Stimulated activated CD8-positive, alpha-beta memory T cell treated with anti-CD3 and anti-CD28 coated beads, Interleukin-7, amount 100 ng/mL, for 24 hours (primary cell): ENCODE measurements around the gene PDE4B.

Experiments used
- DNase-seq: peaks from one replicate; pipeline ENCODE4 v3.0.0-alpha.2; 2020; ENCODE audit warnings: low read depth

The PDE4B gene

GRCh38 chr1:65882076-65882475 is 89.4 kb downstream of the PDE4B start:
- no peak for DNase-seq

GRCh38 chr1:65889441-65889840 is 96.7 kb downstream of the PDE4B start:
- DNase-seq = no peak

- no peak for DNase-seq
These were observed 97.6 kb downstream of the PDE4B start for GRCh38 chr1:65890201-65890843.

- no peak for DNase-seq
These were observed 102.3 kb downstream of the PDE4B start for GRCh38 chr1:65894738-65895605.

GRCh38 chr1:65896721-65897120 is 104.0 kb downstream of the PDE4B start:
- no peak for DNase-seq

GRCh38 chr1:65897485-65897884 is 104.8 kb downstream of the PDE4B start:
- DNase-seq = no peak

GRCh38 chr1:65904681-65905083 is 112.0 kb downstream of the PDE4B start:
- no peak for DNase-seq

- DNase-seq = no peak
These were observed 117.7 kb downstream of the PDE4B start for GRCh38 chr1:65910432-65910831.

GRCh38 chr1:65911679-65912078 is 119.0 kb downstream of the PDE4B start:
- no peak for DNase-seq

GRCh38 chr1:65918564-65918963 is 125.9 kb downstream of the PDE4B start:
- DNase-seq = no peak

- no peak for DNase-seq
These were observed 128.8 kb downstream of the PDE4B start for GRCh38 chr1:65921446-65921845.

GRCh38 chr1:65924471-65924870 is 131.8 kb downstream of the PDE4B start:
- no peak for DNase-seq

GRCh38 chr1:65938506-65938905 is 145.8 kb downstream of the PDE4B start:
- no peak for DNase-seq

- DNase-seq = no peak
These were observed 146.5 kb downstream of the PDE4B start for GRCh38 chr1:65939191-65939590.

GRCh38 chr1:65939636-65940035 is 146.9 kb downstream of the PDE4B start:
- DNase-seq = no peak

- no peak for DNase-seq
These were observed 147.4 kb downstream of the PDE4B start for GRCh38 chr1:65940126-65940525.

GRCh38 chr1:65942476-65942875 is 149.8 kb downstream of the PDE4B start:
- DNase-seq = no peak

GRCh38 chr1:65946376-65946775 is 153.7 kb downstream of the PDE4B start:
- no peak for DNase-seq

- DNase-seq = no peak
These were observed 154.3 kb downstream of the PDE4B start for GRCh38 chr1:65946960-65947359.

- no peak for DNase-seq
These were observed 156.0 kb downstream of the PDE4B start for GRCh38 chr1:65948609-65949229.

GRCh38 chr1:65949230-65949626 is 156.5 kb downstream of the PDE4B start:
- DNase-seq = no peak

GRCh38 chr1:65949933-65950332 is 157.2 kb downstream of the PDE4B start:
- DNase-seq = no peak

GRCh38 chr1:65952696-65953095 is 160.0 kb downstream of the PDE4B start:
- no peak for DNase-seq
